Transverse colon (tissue), 4 donors: ENCODE measurements around the gene LAMC1. TPM values are rescaled to one million over a fixed set of nuclear protein-coding genes. Genes with fewer than 3 reads are reported as not detected.
A peak's percentile ranks its signal among the peaks of the same experiment; 100 is the strongest.

ENCODE experiments used
- DNase-seq: peaks from one replicate; pipeline ENCODE4 v3.0.0-alpha.2; 2019
- H3K27ac ChIP-seq, 4 donors: fragments of 200-600 bp; sonication (generic); 2 replicates each; pipeline ENCODE4 v1.5.1; 2016 to 2018; ENCODE audit warnings: inconsistent platforms in 4 of 4
- H3K27me3 ChIP-seq: fragments of 200-600 bp; sonication (generic); 2 replicates; pipeline ENCODE4 v1.5.1; 2017; ENCODE audit warnings: inconsistent platforms
- H3K36me3 ChIP-seq, 4 donors: fragments of 200-600 bp; sonication (generic); 2 replicates each; pipeline ENCODE4 v1.5.1; 2017 to 2019; ENCODE audit warnings: inconsistent platforms in 4 of 4
- H3K4me1 ChIP-seq, 4 donors: fragments of 200-600 bp; sonication (generic); 2 replicates each; pipeline ENCODE4 v1.5.1; 2017 to 2020; ENCODE audit warnings: inconsistent platforms in 4 of 4
- H3K4me3 ChIP-seq, 4 donors: fragments of 200-600 bp; sonication (generic); 1 replicate in 1 of 4; 2 replicates in 3 of 4; pipeline versions ENCODE4 v1.5.1 to v1.6.1; 2017 to 2019; ENCODE audit warnings: inconsistent platforms in 4 of 4
- H3K9me3 ChIP-seq, 2 donors: fragments of 200-600 bp; sonication (generic); 2 replicates each; pipeline ENCODE4 v1.5.1; 2017 to 2019; ENCODE audit warnings: inconsistent platforms in 2 of 2
- CTCF ChIP-seq, 5 experiments: fragments of 200-600 bp in 3 of 5; fragments of 450-650 bp in 2 of 5; sonication (generic) in 3 of 5; IDR thresholded peaks; 1 replicate in 2 of 5; 2 replicates in 3 of 5; pipeline ENCODE4 v1.5.1; 2016 to 2017; ENCODE audit warnings: antibody characterized with exemption in 5 of 5, inconsistent platforms in 3 of 5, mild to moderate bottlenecking in 2 of 5, moderate library complexity in 1 of 5
- EP300 ChIP-seq: sonication (generic); formaldehyde crosslinking; IDR thresholded peaks from one replicate; pipeline ENCODE4 v1.6.1; 2017; ENCODE audit warnings: antibody characterized with exemption, low read depth
- POLR2A ChIP-seq: fragments of 450-650 bp; IDR thresholded peaks from one replicate; pipeline ENCODE4 v1.6.1; 2016; ENCODE audit warnings: antibody characterized with exemption, mild to moderate bottlenecking, moderate library complexity
- POLR2AphosphoS5 ChIP-seq, 3 donors: sonication (generic); formaldehyde crosslinking; IDR thresholded peaks; one replicate each; pipeline ENCODE4 v1.6.1; 2016; ENCODE audit warnings: antibody characterized with exemption in 3 of 3
- WGBS, 2 donors: methylation state at CpG; one replicate each; pipeline ENCODE4 v1.1.5; 2018; ENCODE audit warnings: low coverage in 1 of 2; 5-methylcytosine and 5-hydroxymethylcytosine counted together
- in situ Hi-C, 4 donors: fragments of 200-750 bp; cut with MboI; loops; one replicate each; pipeline versions ENCODE4 v1.15.0 to v1.15.1; 2017; ENCODE audit warnings: low sequenced_read_pairs in 3 of 4, low pct_ligation_motif_present in 1 of 4, low pct_unique_long_range_greater_than_20kb in 1 of 4
- intact Hi-C: fragments of 100-400 bp; cut with DNase I; formaldehyde crosslinking; loops from one replicate; pipeline ENCODE4 v1.15.1; 2023; ENCODE audit warnings: low total_unique reads
- total RNA-seq, 4 donors: library from RNA; depleted of rRNA; stranded (reverse); fragments of >200 nt; gene quantifications; one replicate each; pipeline ENCODE4 v1.1.0, GENCODE V29; 2016

Gene LAMC1
- total RNA-seq: 100 to 1,000 TPM in 3 of 4 donors, 10 to 100 TPM in 1; 77.7 to 633 (median 138) TPM

GRCh38 chr1:183023146-183023600 is at the start of gene LAMC1:
Gene LAMC1, plus strand, starts transcription at chr1:183023420. Its CDS starts 297 bp downstream, at chr1:183023717.
- WGBS, 2 donors: 0% methylated on average over 13 of the region's 65 CpGs; no CpG with 5 or more reads in 1 of the 2 donors
- DNase-seq: peak; percentile 66
- in situ Hi-C loops (no loop called here), intact Hi-C loops (loop anchor here (10.0 kb wide), 2 partner anchors 58 to 192 kb away; no protein-coding TSS in a partner anchor)
- TF ChIP-seq POLR2AphosphoS5 (IDR thresholded peaks at IDR 0.05) (peak; percentile 39 to 58 (median 45)), CTCF (IDR thresholded peaks at IDR 0.05) (no peak)
- Histone ChIP-seq H3K4me1 (peaks cover 0 to 27% (median 8%) of the 10 kb centered on the region in 4 donors), H3K36me3 (no peaks in the 10 kb centered on the region), H3K27ac (peak within 1 kb of the TSS; percentile 96 to 99 (median 97)), H3K27me3 (peaks cover 14% of the 10 kb centered on the region), H3K9me3 (no peaks in the 10 kb centered on the region), H3K4me3 (peak within 1 kb of the TSS; percentile 77 to 88 (median 86))

- WGBS, 2 donors: 62 to 79% methylated on average over 2 of the region's 2 CpGs
- H3K36me3 ChIP-seq: no peaks in the 10 kb centered on the region
- H3K27ac ChIP-seq: no peak overlapping the region
- in situ Hi-C loops (loop anchor here in 3 of 4 donors (25.0 kb wide), 1 partner anchor 263 kb away; no protein-coding TSS in a partner anchor), intact Hi-C loops (no loop called here)
- no peaks in the 10 kb centered on the region for H3K27me3 ChIP-seq
- H3K4me3 ChIP-seq: no peak overlapping the region
- no peak for DNase-seq
- H3K4me1 ChIP-seq: no peaks in the 10 kb centered on the region
- no peaks in the 10 kb centered on the region for H3K9me3 ChIP-seq
- TF ChIP-seq POLR2A (no peak), EP300 (no peak), POLR2AphosphoS5 (IDR thresholded peaks at IDR 0.05) (no peak), CTCF (IDR thresholded peaks at IDR 0.05) (no peak)
Measured at GRCh38 chr1:182974506-182975191, 48.6 kb upstream of the LAMC1 start.

GRCh38 chr1:182977480-182977879 is 45.7 kb upstream of the LAMC1 start:
- H3K4me3 ChIP-seq: no peak overlapping the region
- in situ Hi-C loops (no loop called here), intact Hi-C loops (no loop called here)
- H3K36me3 ChIP-seq: no peaks in the 10 kb centered on the region
- H3K27me3 ChIP-seq: no peaks in the 10 kb centered on the region
- no peak overlapping the region for H3K27ac ChIP-seq
- no peaks in the 10 kb centered on the region for H3K4me1 ChIP-seq
- no peak for DNase-seq
- WGBS, 2 donors: 89 to 90% methylated on average over 2 of the region's 2 CpGs
- TF ChIP-seq POLR2AphosphoS5 (IDR thresholded peaks at IDR 0.05): no peak
- no peak for TF ChIP-seq EP300
- TF ChIP-seq CTCF (IDR thresholded peaks at IDR 0.05): no peak
- no peak for TF ChIP-seq POLR2A
- H3K9me3 ChIP-seq: no peaks in the 10 kb centered on the region

GRCh38 chr1:182978151-182978853 is 44.9 kb upstream of the LAMC1 start:
- Histone ChIP-seq H3K27me3 (no peaks in the 10 kb centered on the region), H3K36me3 (no peaks in the 10 kb centered on the region), H3K4me1 (no peaks in the 10 kb centered on the region), H3K27ac (no peak overlapping the region), H3K9me3 (no peaks in the 10 kb centered on the region), H3K4me3 (no peak overlapping the region)
- TF ChIP-seq POLR2AphosphoS5 (IDR thresholded peaks at IDR 0.05) (no peak), EP300 (no peak), POLR2A (no peak), CTCF (IDR thresholded peaks at IDR 0.05) (no peak)
- intact Hi-C loops (no loop called here), in situ Hi-C loops (no loop called here)
- DNase-seq: no peak
- 85% methylated on average over 6 of the region's 6 CpGs for WGBS, 2 donors
